Right lobe of liver (tissue), 6 donors: ENCODE measurements around the gene SF1. TPM values are rescaled to one million over a fixed set of nuclear protein-coding genes. Genes with fewer than 3 reads are reported as not detected.

ENCODE experiments used
- ATAC-seq, 4 donors: fragments of 200-7000 bp; cut with Tn5 transposase; one replicate each; pipeline ENCODE4 v1.9.1; 2020; ENCODE audit warnings: mild to moderate bottlenecking in 4 of 4, moderate library complexity in 4 of 4
- DNase-seq, 3 donors: peaks; one replicate each; pipeline ENCODE4 v3.0.0-alpha.2; 2020
- H3K27ac ChIP-seq, 3 donors: fragments of 200-600 bp; one replicate each; pipeline ENCODE4 v1.8.0; 2022
- H3K27me3 ChIP-seq, 2 donors: fragments of 200-600 bp; one replicate each; pipeline ENCODE4 v1.8.0; 2022
- H3K36me3 ChIP-seq, 4 donors: fragments of 200-600 bp; sonication (generic) in 1 of 4; one replicate each; pipeline versions ENCODE4 v1.5.1 to v1.8.0; 2017 to 2022; ENCODE audit warnings: control low read depth in 1 of 4
- H3K4me1 ChIP-seq, 4 donors: fragments of 200-600 bp; sonication (generic) in 1 of 4; one replicate each; pipeline versions ENCODE4 v1.5.1 to v1.8.0; 2017 to 2022; ENCODE audit warnings: control low read depth in 1 of 4
- H3K4me3 ChIP-seq, 3 donors: fragments of 200-600 bp; one replicate each; pipeline ENCODE4 v1.8.0; 2022
- H3K9me3 ChIP-seq, 4 donors: fragments of 200-600 bp; sonication (generic) in 1 of 4; one replicate each; pipeline versions ENCODE4 v1.5.1 to v1.8.0; 2017 to 2022; ENCODE audit warnings: control low read depth in 1 of 4
- POLR2A ChIP-seq: fragments of 450-650 bp; IDR thresholded peaks from one replicate; pipeline ENCODE4 v1.6.1; 2017; ENCODE audit warnings: antibody characterized with exemption, mild to moderate bottlenecking
- WGBS: methylation state at CpG from one replicate; pipeline ENCODE4 v1.1.6; 2018; ENCODE audit warnings: low coverage, low lambda C conversion rate; ENCODE audit not compliant: insufficient coverage; ENCODE audit errors: missing lambda C conversion rate; 5-methylcytosine and 5-hydroxymethylcytosine counted together
- intact Hi-C, 2 donors: fragments of 100-400 bp; cut with DNase I; formaldehyde crosslinking; loops; one replicate each; pipeline versions ENCODE4 v1.11.2 to v1.14.1; 2022
- total RNA-seq, 6 experiments: library from RNA; depleted of rRNA in 2 of 6; stranded (reverse); fragments of >200 nt in 2 of 6; fragmentation: NEBNext Ultra II Directional in 3 of 6; extraction: Animal tissue kit (Norgen Biotek cat#: 25700) in 3 of 6; gene quantifications; one replicate each; pipeline versions ENCODE4 v1.1.0 to v1.2.4, GENCODE V29; 2016 to 2023
- TF ChIP-seq, protein P1 (sequence below), 4 donors: fragments of 200-600 bp in 3 of 4; fragments of 450-650 bp in 1 of 4; IDR thresholded peaks; one replicate each; pipeline versions ENCODE4 v1.5.1 to v1.8.0; 2016 to 2022; ENCODE audit warnings: antibody characterized with exemption in 4 of 4, mild to moderate bottlenecking in 2 of 4
- donor health status: DM: no; HTN: yes; CAD: no.
- donor health status: DM: no; HTN: no; CAD: no.
- donor health status: DM: no; HTN: no; CAD: no.
- donor health status: DM: no; HTN: yes; CAD: no.
- donor health status: DM: no; HTN: yes; CAD: no.

The SF1 gene
- total RNA-seq, 6 experiments from 2014 or later: 92.7 to 164 (median 141) TPM

DNA sequence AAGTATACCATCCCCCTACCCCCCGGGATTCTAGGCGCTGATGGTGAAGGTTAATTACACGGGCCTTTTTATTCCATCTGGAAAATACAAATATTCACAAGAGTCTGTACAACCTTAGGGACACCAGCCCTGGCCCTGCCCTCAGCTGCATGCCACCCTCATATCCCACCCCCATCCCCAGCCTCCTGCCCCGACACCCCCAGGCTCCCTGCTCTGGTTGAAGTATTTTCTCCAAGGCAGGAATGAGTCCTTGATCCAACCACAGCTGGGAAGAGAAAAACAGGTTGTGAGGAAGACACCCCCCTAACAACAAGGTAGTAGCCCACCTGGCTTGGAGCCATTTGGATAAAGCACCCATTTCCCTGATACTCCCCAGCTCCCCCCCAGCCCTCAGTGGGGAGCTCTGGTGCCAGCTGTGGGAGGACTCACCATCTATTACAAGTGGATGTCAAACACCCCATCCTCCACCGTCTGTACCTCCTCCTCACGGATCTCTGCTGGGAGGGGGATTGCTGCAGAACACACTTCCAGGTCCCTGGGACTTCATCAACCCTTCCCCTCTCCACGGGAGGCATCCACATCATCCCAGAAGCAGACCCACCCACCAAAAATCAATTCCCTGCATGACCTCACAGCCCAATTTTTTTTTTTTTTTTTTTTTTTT is 51.3 kb downstream of the SF1 start:
- H3K36me3 ChIP-seq: no peaks in the 10 kb centered on the region
- no peak for ATAC-seq
- no peak overlapping the region for H3K4me3 ChIP-seq
- no peak for DNase-seq
- H3K27me3 ChIP-seq: no peaks in the 10 kb centered on the region
- WGBS: 83% methylated on average over 4 of the region's 7 CpGs
- H3K27ac ChIP-seq: no peak overlapping the region
- H3K9me3 ChIP-seq: no peaks in the 10 kb centered on the region
- no peak for TF ChIP-seq POLR2A
- TF ChIP-seq, protein P1, sequence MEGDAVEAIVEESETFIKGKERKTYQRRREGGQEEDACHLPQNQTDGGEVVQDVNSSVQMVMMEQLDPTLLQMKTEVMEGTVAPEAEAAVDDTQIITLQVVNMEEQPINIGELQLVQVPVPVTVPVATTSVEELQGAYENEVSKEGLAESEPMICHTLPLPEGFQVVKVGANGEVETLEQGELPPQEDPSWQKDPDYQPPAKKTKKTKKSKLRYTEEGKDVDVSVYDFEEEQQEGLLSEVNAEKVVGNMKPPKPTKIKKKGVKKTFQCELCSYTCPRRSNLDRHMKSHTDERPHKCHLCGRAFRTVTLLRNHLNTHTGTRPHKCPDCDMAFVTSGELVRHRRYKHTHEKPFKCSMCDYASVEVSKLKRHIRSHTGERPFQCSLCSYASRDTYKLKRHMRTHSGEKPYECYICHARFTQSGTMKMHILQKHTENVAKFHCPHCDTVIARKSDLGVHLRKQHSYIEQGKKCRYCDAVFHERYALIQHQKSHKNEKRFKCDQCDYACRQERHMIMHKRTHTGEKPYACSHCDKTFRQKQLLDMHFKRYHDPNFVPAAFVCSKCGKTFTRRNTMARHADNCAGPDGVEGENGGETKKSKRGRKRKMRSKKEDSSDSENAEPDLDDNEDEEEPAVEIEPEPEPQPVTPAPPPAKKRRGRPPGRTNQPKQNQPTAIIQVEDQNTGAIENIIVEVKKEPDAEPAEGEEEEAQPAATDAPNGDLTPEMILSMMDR (IDR thresholded peaks at IDR 0.05): no peak
- intact Hi-C loops: no loop called here
- peaks cover 0 to 41% (median 11%) of the 10 kb centered on the region in 4 donors for H3K4me1 ChIP-seq

DNA sequence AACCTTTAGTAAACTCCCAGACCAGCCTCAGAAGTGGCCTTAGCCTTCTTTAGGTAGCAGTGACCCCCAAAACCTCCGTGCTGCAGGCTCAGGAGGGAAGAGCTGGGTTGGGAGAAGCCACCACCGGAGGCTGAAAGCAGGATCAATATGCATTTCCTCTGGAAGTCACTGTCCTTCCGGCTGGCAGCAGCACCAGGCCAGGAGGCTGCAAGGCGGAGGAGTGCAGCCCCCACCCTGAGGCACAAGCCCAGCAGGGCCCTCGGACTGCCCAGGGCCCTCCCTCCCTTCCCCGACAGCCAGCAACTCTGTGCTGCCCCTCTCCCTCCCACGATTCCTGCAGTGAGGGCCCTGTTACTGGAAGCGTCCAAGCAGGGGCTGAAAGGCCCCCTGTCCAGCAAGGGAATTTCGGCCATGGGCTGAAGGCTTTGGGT is 52.1 kb downstream of the SF1 start:
- H3K27me3 ChIP-seq: no peaks in the 10 kb centered on the region
- intact Hi-C loops: no loop called here
- no peak for ATAC-seq
- no peak overlapping the region for H3K4me3 ChIP-seq
- no peak for DNase-seq
- 37% methylated on average over 6 of the region's 9 CpGs for WGBS
- no peaks in the 10 kb centered on the region for H3K36me3 ChIP-seq
- no peak overlapping the region for H3K27ac ChIP-seq
- no peaks in the 10 kb centered on the region for H3K9me3 ChIP-seq
- H3K4me1 ChIP-seq: peaks cover 0 to 41% (median 11%) of the 10 kb centered on the region in 4 donors
- TF ChIP-seq POLR2A: no peak
- TF ChIP-seq, protein P1 (IDR thresholded peaks at IDR 0.05): no peak

DNA sequence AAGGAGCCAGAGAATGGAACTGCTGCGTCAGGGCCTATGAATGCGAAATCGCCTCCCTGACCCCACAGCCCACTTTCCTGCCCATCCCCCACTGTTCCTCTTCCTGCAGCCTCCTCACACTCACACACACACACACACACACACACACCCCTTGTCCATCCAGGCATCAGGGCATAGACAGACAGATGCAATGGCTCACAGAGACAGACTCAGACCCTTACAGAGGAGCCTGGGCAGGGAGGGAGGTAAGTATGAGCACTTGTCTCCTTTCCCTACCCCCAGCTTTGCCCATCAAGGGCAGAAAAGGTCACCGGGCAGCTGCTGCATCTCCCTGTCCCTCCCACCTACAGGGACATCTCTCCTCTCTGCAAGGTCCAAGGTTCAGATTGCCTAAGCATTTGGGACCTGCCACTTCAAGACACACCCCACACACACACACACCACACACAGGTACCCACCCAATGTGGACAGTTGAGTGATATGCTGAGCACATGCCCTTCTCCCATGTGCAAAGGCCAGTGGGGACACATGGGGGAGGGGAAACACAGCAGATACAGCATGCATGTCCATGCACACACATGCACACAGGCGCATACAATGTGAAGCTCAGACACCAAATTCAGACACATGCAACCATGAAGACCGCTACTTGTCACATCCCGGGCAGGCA is 53.3 kb downstream of the SF1 start:
- ATAC-seq (peak; percentile 69 to 80 (median 74)), DNase-seq (peak in 2 of 3 donors; percentile 78 to 81)
- H3K27me3 ChIP-seq: no peaks in the 10 kb centered on the region
- H3K4me1 ChIP-seq: peaks cover 0 to 41% (median 11%) of the 10 kb centered on the region in 4 donors
- intact Hi-C loops: no loop called here
- no peak overlapping the region for H3K4me3 ChIP-seq
- no peaks in the 10 kb centered on the region for H3K9me3 ChIP-seq
- no peak overlapping the region for H3K27ac ChIP-seq
- 0% methylated on average over 1 of the region's 7 CpGs for WGBS
- TF ChIP-seq POLR2A: no peak
- TF ChIP-seq, protein P1 (IDR thresholded peaks at IDR 0.05): no peak
- no peaks in the 10 kb centered on the region for H3K36me3 ChIP-seq

DNA sequence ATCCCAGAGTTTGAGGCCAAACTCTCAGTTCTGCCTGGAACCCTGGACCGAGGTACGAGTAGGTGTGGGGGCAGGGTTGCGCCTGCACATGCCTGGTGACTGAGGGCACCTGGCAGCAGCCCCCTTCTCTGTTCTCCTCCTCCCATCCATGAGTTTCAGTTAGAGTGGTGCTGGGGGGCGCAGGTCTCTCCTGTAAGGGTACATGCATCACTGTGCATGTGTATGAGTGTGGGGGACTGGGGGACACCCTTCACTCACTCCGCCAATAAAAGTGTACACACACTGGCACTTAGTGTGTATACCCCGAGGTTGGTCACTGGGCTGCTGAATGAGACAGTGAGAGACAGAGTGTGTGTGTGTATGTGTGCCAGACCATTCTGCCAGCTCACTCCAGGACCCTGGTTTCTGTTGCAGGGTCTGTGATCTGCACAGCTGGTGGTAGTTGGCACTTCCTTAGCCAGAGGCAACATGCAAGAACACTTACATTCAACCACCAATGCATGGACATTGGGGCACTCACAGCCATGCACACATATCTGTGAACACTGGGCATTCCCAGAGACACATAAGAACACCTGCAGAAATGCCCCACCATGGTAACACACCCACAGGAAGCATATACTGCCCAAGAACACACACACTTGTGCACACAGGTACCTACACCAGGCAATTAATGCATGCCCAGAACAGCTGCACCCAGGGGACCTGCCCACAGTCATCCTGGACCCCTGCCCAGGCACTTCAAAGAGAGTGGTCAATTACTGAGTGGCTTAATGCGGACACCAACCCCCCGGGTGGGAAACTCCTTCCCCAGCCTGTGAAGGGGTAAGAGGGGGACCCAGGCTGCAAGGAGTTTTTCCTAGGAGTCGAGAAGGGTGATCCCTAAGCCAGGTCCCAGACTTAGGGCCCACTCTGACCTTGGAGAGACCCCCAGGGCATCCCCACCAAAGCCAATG is 54.2 kb downstream of the SF1 start:
- Histone ChIP-seq H3K27ac (no peak overlapping the region), H3K4me1 (peaks cover 0 to 41% (median 11%) of the 10 kb centered on the region in 4 donors), H3K27me3 (no peaks in the 10 kb centered on the region), H3K4me3 (no peak overlapping the region), H3K36me3 (no peaks in the 10 kb centered on the region), H3K9me3 (no peaks in the 10 kb centered on the region)
- 20% methylated on average over 2 of the region's 9 CpGs for WGBS
- ATAC-seq (no peak), DNase-seq (no peak)
- TF ChIP-seq, protein P1 (IDR thresholded peaks at IDR 0.05): no peak
- TF ChIP-seq POLR2A: no peak
- intact Hi-C loops: no loop called here
